GM23248 (cell line): ENCODE results near the gene DLG2. TPM values are rescaled to one million over a fixed set of nuclear protein-coding genes. Genes with fewer than 3 reads are reported as not detected.
"Not testable (repeated sequence)": the region's sequence is repeated elsewhere in the genome, so short reads cannot be mapped to it uniquely, and the experiment has no call there.

ENCODE experiments used
- DNase-seq: peaks from one replicate; pipeline ENCODE4 v3.0.0-alpha.2; 2015
- H2AFZ ChIP-seq: fragments of 200-600 bp; sonication (generic); 2 replicates; pipeline ENCODE4 v1.6.1; 2016; ENCODE audit warnings: antibody characterized with exemption
- H3F3A ChIP-seq: fragments of 200-600 bp; sonication (generic); 2 replicates; pipeline ENCODE4 v1.6.1; 2016; ENCODE audit warnings: mild to moderate bottlenecking, antibody characterized with exemption, mixed run types; ENCODE audit not compliant: insufficient read depth
- H3K27ac ChIP-seq: fragments of 200-600 bp; sonication (generic); 2 replicates; pipeline ENCODE4 v1.5.1; 2016; ENCODE audit warnings: mild to moderate bottlenecking
- H3K27me3 ChIP-seq: fragments of 200-600 bp; sonication (generic); replicated peaks from 2 replicates; pipeline ENCODE4 v1.6.1; 2016; ENCODE audit warnings: mild to moderate bottlenecking; ENCODE audit not compliant: insufficient read depth
- H3K36me3 ChIP-seq: fragments of 200-600 bp; sonication (generic); 2 replicates; pipeline ENCODE4 v1.6.1; 2016; ENCODE audit warnings: low read depth, mild to moderate bottlenecking
- H3K4me1 ChIP-seq: fragments of 200-600 bp; sonication (generic); 2 replicates; pipeline ENCODE4 v1.6.1; 2016; ENCODE audit warnings: mild to moderate bottlenecking; ENCODE audit not compliant: insufficient read depth
- H3K4me2 ChIP-seq: fragments of 200-600 bp; sonication (generic); one replicate; pipeline ENCODE4 v1.6.1; 2016; ENCODE audit warnings: mild to moderate bottlenecking; ENCODE audit not compliant: unreplicated experiment
- H3K4me3 ChIP-seq: fragments of 200-600 bp; sonication (generic); 2 replicates; pipeline ENCODE4 v1.5.1; 2016; ENCODE audit warnings: mild to moderate bottlenecking
- H3K79me2 ChIP-seq: fragments of 200-600 bp; sonication (generic); 2 replicates; pipeline ENCODE4 v1.6.1; 2016; ENCODE audit warnings: mild to moderate bottlenecking; ENCODE audit not compliant: insufficient read depth
- H3K9ac ChIP-seq: fragments of 200-600 bp; sonication (generic); 2 replicates; pipeline ENCODE4 v1.6.1; 2016; ENCODE audit warnings: mild to moderate bottlenecking
- H3K9me2 ChIP-seq: fragments of 200-600 bp; sonication (generic); 2 replicates; pipeline ENCODE4 v1.6.1; 2016; ENCODE audit warnings: mixed run types, mild to moderate bottlenecking, moderate library complexity; ENCODE audit not compliant: insufficient read depth
- H3K9me3 ChIP-seq: fragments of 200-600 bp; sonication (generic); one replicate; pipeline ENCODE4 v1.6.1; 2017; ENCODE audit warnings: low read depth
- H4K20me1 ChIP-seq: fragments of 200-600 bp; sonication (generic); 2 replicates; pipeline ENCODE4 v1.6.0; 2016; ENCODE audit not compliant: insufficient read depth
- EZH2 ChIP-seq: fragments of 200-600 bp; sonication (generic); IDR thresholded peaks from 2 replicates; pipeline ENCODE4 v1.6.1; 2018; ENCODE audit warnings: antibody characterized with exemption, mild to moderate bottlenecking; ENCODE audit not compliant: insufficient read depth, poor library complexity, severe bottlenecking
- EZH2phosphoT487 ChIP-seq: fragments of 200-600 bp; sonication (generic); IDR thresholded peaks from 2 replicates; pipeline ENCODE4 v1.6.1; 2018; ENCODE audit warnings: antibody characterized with exemption, moderate library complexity, mild to moderate bottlenecking, low read depth; ENCODE audit not compliant: insufficient read depth
- WGBS, 2 experiments: methylation state at CpG; one replicate each; pipeline ENCODE4 v1.1.6; 2015 to 2017; ENCODE audit warnings: low lambda C conversion rate in 2 of 2, low coverage in 1 of 2; ENCODE audit errors: missing lambda C conversion rate in 2 of 2; 5-methylcytosine and 5-hydroxymethylcytosine counted together
- in situ Hi-C: fragments of 300-500 bp; cut with MboI; formaldehyde crosslinking; loops from 2 replicates; pipeline ENCODE4 v1.15.0; 2020
- polyA plus RNA-seq: library from polyadenylated mRNA; unstranded; fragments of >200 nt; fragmentation: Nextera tagmentation; extraction: Ambion mirVana; gene quantifications from 2 replicates; pipeline ENCODE4 v1.2.1, GENCODE V29; 2016
- total RNA-seq: library from RNA; depleted of rRNA; stranded (reverse); fragments of >200 nt; shearing (Covaris generic); gene quantifications from 2 replicates; pipeline ENCODE4 v1.2.3, GENCODE V29; 2014; rRNA removed

The DLG2 gene
- total RNA-seq (1.7 and 9.0 TPM in 2 replicates), polyA plus RNA-seq (1.1 and 1.2 TPM in 2 replicates)

DNA sequence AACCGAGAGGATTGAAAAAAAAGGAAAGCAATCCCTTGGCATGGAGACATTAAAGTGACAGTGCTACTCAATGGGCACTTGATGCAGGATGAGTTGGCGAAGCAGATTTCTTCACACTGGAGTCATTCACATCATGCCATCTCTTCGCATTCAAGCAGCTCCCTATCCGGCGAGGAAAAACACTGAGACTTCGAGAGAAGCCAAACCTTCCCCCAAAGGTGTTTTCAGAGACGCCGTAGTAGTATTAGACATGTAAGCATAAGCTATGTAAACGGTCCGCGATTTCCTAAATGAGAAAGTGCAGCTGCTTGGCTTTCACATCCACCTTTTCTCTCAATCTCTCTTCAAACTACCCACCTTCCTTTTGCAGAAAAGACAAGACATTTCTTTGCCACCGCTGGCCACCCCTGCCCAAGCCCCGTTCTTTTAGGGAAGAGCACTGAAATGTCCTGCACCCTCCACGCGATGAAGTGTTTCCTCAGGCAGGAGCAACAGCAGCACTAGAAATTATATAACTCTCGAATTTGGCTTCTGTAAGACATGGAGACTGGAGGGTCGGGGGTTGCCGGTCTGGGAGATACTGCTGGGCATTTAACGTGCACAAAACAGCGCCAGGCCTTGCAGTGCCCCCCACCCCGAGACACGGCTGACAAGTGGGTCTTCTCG lies at the start of gene DLG2:
DLG2 (minus strand) TSS at position 13 of the 666 bp plus-strand sequence.
- in situ Hi-C loops: no loop called here
- peak; percentile 79 for DNase-seq
- Histone ChIP-seq H3K79me2 (peaks cover 39% of the 10 kb centered on the region), H3K9ac (peak within 1 kb of the TSS; percentile 83), H3K9me3 (no peaks in the 10 kb centered on the region), H3K4me3 (peak within 1 kb of the TSS; percentile 99), H3K27ac (peak within 1 kb of the TSS; percentile 80), H3K4me1 (peaks cover 16% of the 10 kb centered on the region), H3K4me2 (peak within 1 kb of the TSS; percentile 97), H2AFZ (peak within 1 kb of the TSS; percentile 98), H3F3A (peaks cover 16% of the 10 kb centered on the region), H3K36me3 (no peaks in the 10 kb centered on the region; the same call in 1 of the 2 replicates), H3K9me2 (no peaks in the 10 kb centered on the region), H3K27me3 (no peaks in the 10 kb centered on the region), H4K20me1 (no peaks in the 10 kb centered on the region)
- TF ChIP-seq EZH2phosphoT487: no peak
- TF ChIP-seq EZH2: no peak
- 1 to 2% methylated on average over 23 of the region's 23 CpGs for WGBS, 2 experiments

DNA sequence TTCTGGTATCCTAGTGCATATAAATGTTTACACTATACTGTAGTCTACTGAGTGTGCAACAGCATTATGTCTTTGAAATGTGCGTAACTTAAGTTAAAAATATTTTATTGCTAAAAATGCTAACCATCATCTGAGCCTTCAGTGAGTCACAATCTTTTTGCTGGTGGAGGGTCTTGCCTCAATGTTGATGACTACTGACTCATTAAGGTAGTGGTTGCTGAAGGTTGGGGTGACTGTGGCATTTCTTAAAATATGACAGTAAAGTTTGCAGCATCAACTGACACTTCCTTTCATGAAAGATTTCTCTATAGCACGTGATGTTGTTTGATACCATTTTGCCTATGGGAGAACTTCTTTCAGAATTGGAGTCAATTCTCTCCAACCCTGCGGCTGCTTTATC lies 46.2 kb upstream of the DLG2 start:
- H3K4me3 ChIP-seq: no peak overlapping the region
- no peaks in the 10 kb centered on the region for H3K9me3 ChIP-seq
- H3K9ac ChIP-seq: no peak overlapping the region
- no peak overlapping the region for H3K4me2 ChIP-seq
- no peak for DNase-seq
- WGBS, 2 experiments: 72 to 74% methylated on average over 3 of the region's 3 CpGs
- H3K4me1 ChIP-seq: no peaks in the 10 kb centered on the region
- no peaks in the 10 kb centered on the region for H3K79me2 ChIP-seq
- no peaks in the 10 kb centered on the region for H3K27me3 ChIP-seq
- no peak overlapping the region for H3K27ac ChIP-seq
- H3K36me3 ChIP-seq: no peaks in the 10 kb centered on the region
- TF ChIP-seq EZH2 (no peak), EZH2phosphoT487 (no peak)
- H3K9me2 ChIP-seq: no peaks in the 10 kb centered on the region
- no peak overlapping the region for H2AFZ ChIP-seq
- no peaks in the 10 kb centered on the region for H4K20me1 ChIP-seq
- in situ Hi-C loops: no loop called here
- no peaks in the 10 kb centered on the region for H3F3A ChIP-seq

DNA sequence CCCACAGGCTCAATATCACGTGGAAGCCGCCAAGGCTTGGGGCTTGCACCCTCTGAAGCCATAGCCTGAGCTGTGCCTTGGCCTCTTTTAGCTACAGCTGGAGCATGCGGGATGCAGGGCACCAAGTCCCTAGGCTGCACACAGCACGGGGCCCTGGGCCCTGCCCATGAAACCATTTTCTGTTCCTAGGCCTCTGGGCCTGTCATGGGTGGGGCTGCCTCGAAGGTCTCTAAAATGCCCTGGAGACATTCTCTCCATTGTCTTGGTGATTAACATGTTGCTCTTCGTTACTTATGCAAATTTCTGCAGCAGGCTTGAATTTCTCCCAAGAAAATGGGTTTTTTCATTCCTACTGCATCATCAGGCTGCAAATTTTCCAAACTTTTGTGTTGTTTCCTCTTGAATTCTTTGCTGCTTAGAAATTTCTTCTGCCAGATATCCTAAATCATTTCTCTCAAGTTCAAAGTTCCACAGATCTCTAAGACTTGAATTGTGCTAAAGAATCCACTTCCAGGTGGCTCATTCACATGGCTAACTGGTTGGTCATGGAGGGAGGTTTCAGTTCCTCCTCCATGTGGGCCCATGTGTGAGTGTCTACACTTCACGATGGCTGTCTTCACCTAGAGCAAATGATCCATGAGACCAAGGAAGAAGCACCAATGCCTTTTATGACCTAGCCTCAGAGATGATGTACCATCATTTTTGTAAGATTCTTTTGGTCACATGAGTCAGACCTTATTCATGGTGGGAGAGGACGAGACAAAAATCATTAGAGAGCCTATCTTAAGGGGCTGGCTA lies 45.2 kb upstream of the DLG2 start:
- in situ Hi-C loops: no loop called here
- Histone ChIP-seq H3K9ac (no peak overlapping the region), H3K27me3 (no peaks in the 10 kb centered on the region), H3K27ac (no peak overlapping the region), H3K36me3 (no peaks in the 10 kb centered on the region), H4K20me1 (no peaks in the 10 kb centered on the region), H2AFZ (no peak overlapping the region), H3K4me1 (no peaks in the 10 kb centered on the region), H3K4me3 (no peak overlapping the region), H3K79me2 (no peaks in the 10 kb centered on the region), H3K9me3 (no peaks in the 10 kb centered on the region), H3K9me2 (no peaks in the 10 kb centered on the region), H3K4me2 (no peak overlapping the region), H3F3A (no peaks in the 10 kb centered on the region)
- WGBS, 2 experiments: 65 to 75% methylated on average over 8 of the region's 8 CpGs
- TF ChIP-seq EZH2: no peak
- TF ChIP-seq EZH2phosphoT487: no peak
- DNase-seq: no peak

- H3K79me2 ChIP-seq, in situ Hi-C loops, H3K9me2 ChIP-seq, H3K27me3 ChIP-seq, H3F3A ChIP-seq, H4K20me1 ChIP-seq, H3K9me3 ChIP-seq, H3K27ac ChIP-seq, H3K4me1 ChIP-seq, DNase-seq, H3K4me3 ChIP-seq, H3K36me3 ChIP-seq, H3K4me2 ChIP-seq, H2AFZ ChIP-seq, H3K9ac ChIP-seq: not testable (repeated sequence)
These were observed 44.0 kb upstream of the DLG2 start for GRCh38 chr11:85670949-85671663.
